Hematopoietic multipotent progenitor cell treated with erythropoietin and hydrocortisone succinate and interleukin-3 and kit ligand, for 8 days (in vitro differentiated cells): ENCODE results near the gene HMGA1.

Source experiments
- DNase-seq: peaks from one replicate; pipeline ENCODE4 v3.0.0-alpha.2; 2015

Gene HMGA1, protein sequence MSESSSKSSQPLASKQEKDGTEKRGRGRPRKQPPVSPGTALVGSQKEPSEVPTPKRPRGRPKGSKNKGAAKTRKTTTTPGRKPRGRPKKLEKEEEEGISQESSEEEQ

GRCh38 chr6:34236443-34237315 lies at the start of gene HMGA1:
Gene HMGA1, plus strand, starts transcription at chr6:34236873. Its CDS starts 3,908 bp downstream, at chr6:34240781.
- peak; percentile 94 for DNase-seq

- peak; percentile 62 for DNase-seq
These were observed 46.7 kb upstream of the HMGA1 start for GRCh38 chr6:34189806-34190503.

DNA sequence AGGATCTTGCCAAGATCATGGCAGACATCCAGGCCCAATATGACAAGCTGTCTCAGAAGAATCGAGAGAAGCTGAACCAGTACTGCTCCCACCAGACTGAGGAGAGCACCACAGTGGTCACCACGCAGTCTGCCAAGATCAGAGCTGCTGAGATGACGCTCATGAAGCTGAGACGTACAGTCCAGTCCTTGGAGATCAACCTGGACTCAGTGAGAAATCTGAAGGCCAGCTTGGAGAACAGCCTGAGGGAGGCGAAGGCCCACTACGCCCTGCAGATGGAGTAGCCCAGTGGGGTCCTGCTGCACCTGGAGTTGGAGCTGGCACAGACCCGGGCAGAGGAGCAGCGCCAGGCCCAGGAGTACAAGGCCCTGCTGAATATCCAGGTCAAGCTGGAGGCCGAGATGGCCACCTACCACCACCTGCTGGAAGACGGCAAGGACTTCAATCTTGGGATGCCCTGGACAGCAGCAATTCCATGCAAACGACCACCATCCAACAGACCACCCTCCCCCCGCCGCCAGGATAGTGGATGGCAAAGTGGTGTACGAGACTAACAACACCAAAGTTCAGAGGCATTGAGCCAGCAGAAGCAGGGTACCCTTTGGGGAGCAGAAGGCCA lies 46.1 kb upstream of the HMGA1 start:
- DNase-seq, result no peak

DNA sequence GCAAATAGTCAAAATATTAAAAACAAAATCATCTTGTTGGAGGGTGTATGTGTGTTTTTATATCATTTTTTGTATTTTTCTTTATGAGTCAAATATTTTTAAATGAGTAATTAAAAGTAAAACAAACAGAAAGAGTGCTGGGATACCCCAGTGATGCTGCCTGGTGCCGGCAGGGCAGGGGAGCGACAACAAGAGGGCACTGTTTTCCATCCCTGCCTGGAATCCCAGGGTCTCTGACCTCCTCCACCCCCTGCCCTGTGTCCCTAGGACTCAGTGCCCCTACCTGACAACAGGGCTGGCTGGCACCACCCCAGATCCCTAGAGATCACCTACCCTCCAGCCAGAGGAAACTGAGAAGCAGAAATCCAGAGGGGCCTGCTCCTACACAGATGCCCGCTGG lies 41.9 kb upstream of the HMGA1 start:
- no peak for DNase-seq

- no peak for DNase-seq
These were observed 41.0 kb upstream of the HMGA1 start for GRCh38 chr6:34195726-34196115.

DNA sequence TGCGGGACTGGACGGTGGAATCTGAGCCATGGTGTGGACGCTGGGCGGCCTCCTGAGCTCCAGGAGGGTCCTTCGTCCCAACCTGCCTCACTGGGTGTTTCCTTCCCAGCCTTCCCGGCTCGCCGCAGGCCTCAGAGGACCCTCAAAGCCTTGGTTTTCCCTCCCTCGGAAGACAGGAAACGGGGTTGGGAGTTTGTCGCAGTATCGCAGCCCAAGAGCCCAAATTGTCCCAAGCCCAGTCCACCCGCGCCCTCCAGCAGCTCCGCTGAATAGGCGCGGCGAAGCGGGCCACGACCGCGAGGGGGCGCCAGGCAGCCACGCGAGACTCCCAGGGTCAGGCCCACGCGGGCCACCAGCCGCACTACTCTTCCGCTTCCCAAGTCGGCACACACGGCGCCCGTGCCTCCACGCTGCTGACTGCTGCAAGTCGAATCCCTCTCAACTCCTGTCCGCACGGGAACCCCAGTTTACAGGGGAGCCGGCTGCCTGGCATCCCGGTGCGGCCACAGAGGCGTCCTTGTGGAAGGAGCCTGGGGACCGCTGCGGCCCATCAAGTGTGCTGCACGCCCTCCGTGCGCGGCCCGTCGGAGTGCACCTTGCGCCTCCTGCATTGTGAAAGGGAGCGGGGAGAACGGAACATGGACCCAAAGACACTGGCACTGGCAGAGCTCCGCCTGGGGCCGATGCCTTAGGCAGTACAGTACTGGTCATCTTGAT lies 40.4 kb upstream of the HMGA1 start:
- peak; percentile 80 for DNase-seq

DNA sequence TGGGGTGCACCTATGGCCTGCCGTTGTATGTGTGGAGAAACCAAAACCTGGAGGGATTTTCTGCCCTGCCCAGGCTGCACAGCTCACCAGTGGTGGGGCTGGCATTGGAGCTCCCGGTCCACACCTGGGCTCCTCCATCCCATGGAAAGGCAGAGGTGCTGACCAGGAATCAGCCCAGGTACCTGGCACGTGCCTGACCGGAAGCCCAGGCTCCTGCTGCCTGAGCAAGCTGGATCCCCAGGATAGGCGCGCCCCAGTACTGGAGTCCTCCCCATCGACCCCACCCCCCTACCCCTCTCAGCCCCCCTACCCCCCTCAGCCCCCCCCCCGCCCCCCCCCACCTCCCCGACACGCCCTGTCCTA lies 39.9 kb upstream of the HMGA1 start:
- no peak for DNase-seq

DNA sequence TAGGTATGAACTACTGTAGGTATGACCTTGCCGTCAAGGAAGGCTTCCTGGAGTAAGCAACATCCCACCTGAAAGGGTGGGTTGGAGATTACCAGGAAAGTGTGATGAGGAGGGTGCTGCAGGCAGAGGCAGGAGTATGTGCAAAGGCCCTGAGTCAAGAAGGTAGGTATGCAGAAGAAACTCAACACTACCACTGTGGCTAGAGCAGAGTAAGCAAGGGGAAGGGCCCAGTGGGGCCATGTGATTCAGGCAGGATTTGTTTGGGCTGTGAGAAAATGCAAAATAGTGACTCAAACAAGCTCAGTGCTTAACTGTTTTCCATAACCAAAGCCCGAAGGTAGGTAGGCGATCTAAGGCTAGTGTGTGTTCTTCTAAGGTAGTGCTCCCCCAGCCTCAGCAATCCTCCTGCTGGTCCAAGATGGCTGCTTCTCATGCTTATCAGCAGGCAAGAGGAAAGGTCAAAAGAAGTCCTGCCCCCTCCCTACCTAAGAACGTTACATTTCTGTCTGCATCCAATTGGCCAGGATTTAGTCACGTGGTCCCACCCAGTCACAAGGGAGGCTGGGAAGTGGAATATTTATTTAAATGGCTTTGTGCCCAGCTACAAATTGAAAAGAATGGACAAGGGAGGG lies 36.2 kb upstream of the HMGA1 start:
- DNase-seq, result peak; percentile 37

- DNase-seq, result no peak
These were observed 35.1 kb upstream of the HMGA1 start for GRCh38 chr6:34201455-34202107.

DNA sequence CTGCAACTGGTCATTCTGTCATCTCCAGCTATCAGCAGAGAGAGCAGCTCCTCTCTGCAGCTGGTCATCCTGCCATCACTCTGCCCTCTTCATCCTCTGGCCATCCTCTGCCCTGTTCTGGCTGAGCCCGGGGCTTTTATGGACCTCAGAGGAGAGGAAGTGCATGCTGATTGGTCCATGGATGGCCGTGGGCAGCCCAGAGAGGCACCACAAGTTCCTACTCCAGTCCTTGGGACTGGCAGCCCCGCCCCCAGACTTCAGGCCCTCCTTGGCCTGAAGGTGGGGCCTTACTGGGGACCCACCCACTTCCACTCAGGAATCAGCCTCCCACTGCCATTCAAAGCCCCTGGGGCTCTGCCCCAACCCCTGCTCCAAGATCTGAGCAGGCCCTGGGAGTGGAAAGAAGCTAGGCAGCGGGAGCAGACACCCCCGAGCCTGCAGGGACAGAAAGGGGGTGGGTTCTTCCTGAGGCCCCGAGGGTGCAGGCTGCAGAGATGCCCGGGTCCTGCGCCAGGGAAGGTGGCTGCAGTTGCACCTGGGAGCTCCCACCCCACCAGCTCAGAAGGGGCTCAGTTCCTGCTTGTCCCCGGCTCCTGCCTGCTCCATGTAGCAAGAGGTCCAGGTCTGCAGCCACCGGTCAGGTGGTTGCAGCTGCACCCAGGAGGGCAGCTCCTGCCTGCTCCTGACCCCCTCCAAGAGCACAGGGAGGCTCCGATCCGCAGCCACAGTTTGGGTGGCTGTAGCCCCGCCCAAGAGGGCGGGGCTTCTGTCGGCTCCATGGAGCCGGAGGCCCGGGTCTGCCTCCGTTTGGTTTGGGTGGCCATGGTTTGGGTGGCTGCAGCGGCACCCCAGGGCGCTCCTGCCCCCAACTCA lies 34.1 kb upstream of the HMGA1 start:
- DNase-seq, result no peak

GRCh38 chr6:34204693-34205092 lies 32.0 kb upstream of the HMGA1 start:
- no peak for DNase-seq

GRCh38 chr6:34205466-34205865 lies 31.2 kb upstream of the HMGA1 start:
- DNase-seq, result no peak

DNA sequence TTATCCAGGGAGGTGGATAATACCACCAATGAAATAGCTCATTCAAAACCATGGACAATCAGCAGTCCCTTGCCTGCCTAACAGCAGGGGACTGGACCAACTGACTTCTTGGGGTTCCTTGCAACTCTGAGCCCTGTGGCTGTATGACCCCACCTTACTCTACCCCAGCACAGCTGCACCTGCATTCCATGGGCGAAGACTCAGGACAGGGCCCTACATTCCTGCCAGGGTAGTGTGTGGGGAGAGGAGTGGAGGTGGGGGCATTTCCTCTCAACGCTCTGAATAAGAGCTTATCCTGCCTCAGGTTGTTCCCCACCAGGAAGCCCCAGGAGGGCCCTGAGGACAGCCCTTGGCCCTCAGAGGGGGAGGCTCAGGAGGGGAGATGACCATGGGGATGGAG lies 30.8 kb upstream of the HMGA1 start:
- no peak for DNase-seq

- DNase-seq, result no peak
These were observed 29.9 kb upstream of the HMGA1 start for GRCh38 chr6:34206726-34207125.

DNA sequence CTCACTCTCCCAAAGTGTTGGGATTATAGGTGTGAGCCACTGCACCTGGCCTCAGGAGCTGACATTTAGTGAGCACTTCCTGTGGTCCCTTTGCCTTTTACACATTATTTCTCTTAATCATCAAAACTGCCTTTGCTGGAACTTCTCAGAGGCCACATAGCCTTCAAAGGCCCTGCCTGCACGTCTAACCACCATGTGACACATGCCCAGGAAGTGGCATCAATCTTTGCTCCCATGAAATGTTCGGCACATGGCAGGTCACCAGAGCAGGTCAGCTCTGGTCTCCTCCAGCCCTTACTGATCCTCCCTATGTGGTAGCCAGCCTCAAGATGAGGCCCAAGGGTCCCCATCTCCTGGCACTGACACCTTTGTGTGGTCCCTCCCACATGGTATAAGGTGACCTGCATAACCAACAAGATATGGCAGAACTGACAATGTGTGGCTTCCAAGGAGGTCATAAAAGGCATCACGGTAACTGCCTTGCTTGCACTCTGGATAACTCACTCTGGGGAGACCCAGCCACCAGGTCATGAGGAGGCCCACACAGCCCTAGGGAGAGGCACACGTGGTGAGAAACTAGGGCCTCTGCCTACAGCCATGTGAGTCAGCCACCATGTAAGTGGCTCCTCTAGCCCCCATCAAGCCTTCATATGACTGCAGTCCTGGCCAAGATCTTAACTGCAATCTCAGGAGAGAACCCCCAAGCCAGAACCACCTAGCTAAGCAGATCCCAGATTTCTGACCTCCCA lies 28.8 kb upstream of the HMGA1 start:
- no peak for DNase-seq

GRCh38 chr6:34213772-34214171 lies 22.9 kb upstream of the HMGA1 start:
- DNase-seq, result no peak

- no peak for DNase-seq
These were observed 18.0 kb upstream of the HMGA1 start for GRCh38 chr6:34218691-34219090.

DNA sequence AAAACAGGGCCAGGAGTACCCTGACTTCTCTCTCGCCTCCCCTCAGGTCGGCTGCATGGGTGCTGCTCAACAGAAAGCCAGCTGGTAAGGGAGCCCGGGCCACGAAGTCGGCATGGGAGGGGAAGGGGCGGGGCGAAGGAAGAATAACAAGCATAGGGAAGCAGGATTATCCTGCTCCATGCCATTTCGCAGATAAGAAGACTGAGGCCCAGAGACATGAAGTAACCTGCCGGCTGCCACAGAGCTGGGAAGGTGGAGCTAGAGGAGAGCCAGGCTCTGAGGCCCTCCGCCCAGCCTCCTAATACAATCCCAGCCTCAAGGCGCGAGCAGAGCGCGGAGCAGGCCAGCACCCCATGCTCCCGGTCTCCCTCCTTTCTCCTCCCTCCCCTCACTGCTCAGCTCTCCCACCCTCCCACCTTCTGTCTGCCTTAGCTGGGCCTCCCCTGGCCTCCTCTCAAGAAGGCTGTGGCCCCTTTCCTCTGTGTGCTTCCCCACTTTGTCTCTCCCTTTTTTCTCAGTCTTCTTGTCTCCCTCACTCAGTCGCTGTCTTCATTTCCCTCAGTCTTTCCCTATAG lies 13.2 kb upstream of the HMGA1 start:
- DNase-seq, result no peak
